Keratinocyte (primary cell): ENCODE measurements around the gene EDA. TPM values are rescaled to one million over a fixed set of nuclear protein-coding genes. Genes with fewer than 3 reads are reported as not detected.

Experiments
- DNase-seq: peaks from one replicate; pipeline ENCODE4 v3.0.0-alpha.2; 2011; ENCODE audit warnings: low read depth, missing footprints, low spot score
- FAIRE-seq: peaks from 2 replicates; lab custom pipeline; 2011; peaks lifted over from hg19 to GRCh38; lab: Jason Lieb, UNC
- H2AFZ ChIP-seq: 2 replicates; pipeline ENCODE4 v1.6.0; 2012; ENCODE audit warnings: low read length, control low read depth, inconsistent platforms; ENCODE audit not compliant: control insufficient read depth
- H3K27ac ChIP-seq: 2 replicates; pipeline ENCODE4 v1.5.1; 2011; ENCODE audit warnings: low read length; ENCODE audit not compliant: control insufficient read depth, insufficient read depth
- H3K27me3 ChIP-seq: 3 replicates; pipeline ENCODE4 v1.6.0; 2011; ENCODE audit warnings: low read length; ENCODE audit not compliant: control insufficient read depth, insufficient read depth; ENCODE audit errors: extremely low read depth
- H3K36me3 ChIP-seq, 2 experiments: 2 replicates in 1 of 2; 3 replicates in 1 of 2; pipeline ENCODE4 v1.5.1; 2011; ENCODE audit warnings: low read length in 2 of 2, mild to moderate bottlenecking in 1 of 2; ENCODE audit not compliant: control insufficient read depth in 2 of 2, insufficient read depth in 2 of 2; ENCODE audit errors: extremely low read depth in 1 of 2
- H3K4me1 ChIP-seq: 3 replicates; pipeline ENCODE4 v1.5.1; 2011; ENCODE audit warnings: low read length; ENCODE audit not compliant: control insufficient read depth, insufficient read depth; ENCODE audit errors: extremely low read depth
- H3K4me2 ChIP-seq: 3 replicates; pipeline ENCODE4 v1.6.0; 2011; ENCODE audit warnings: low read depth, low read length; ENCODE audit not compliant: control insufficient read depth, insufficient read depth; ENCODE audit errors: extremely low read depth
- H3K4me3 ChIP-seq, 3 experiments: fragments of 200-600 bp in 1 of 3; sonication (generic) in 1 of 3; 2 replicates in 2 of 3; 3 replicates in 1 of 3; pipeline ENCODE4 v1.5.1; 2011 to 2016; ENCODE audit warnings: low read length in 3 of 3, mild to moderate bottlenecking in 3 of 3, control low read depth in 2 of 3, inconsistent platforms in 1 of 3, low read depth in 1 of 3, mixed read lengths in 1 of 3, mixed run types in 1 of 3, moderate library complexity in 1 of 3; ENCODE audit not compliant: control insufficient read depth in 2 of 3, insufficient read depth in 2 of 3; ENCODE audit errors: extremely low read depth in 1 of 3
- H3K79me2 ChIP-seq: 2 replicates; pipeline ENCODE4 v1.6.0; 2012; ENCODE audit warnings: low read length; ENCODE audit not compliant: control insufficient read depth, insufficient read depth
- H3K9ac ChIP-seq: 3 replicates; pipeline ENCODE4 v1.6.0; 2011; ENCODE audit warnings: low read length; ENCODE audit not compliant: control insufficient read depth, insufficient read depth; ENCODE audit errors: extremely low read depth
- H3K9me1 ChIP-seq: 3 replicates; pipeline ENCODE4 v1.6.0; 2011; ENCODE audit warnings: low read length; ENCODE audit not compliant: control insufficient read depth, insufficient read depth; ENCODE audit errors: extremely low read depth
- H3K9me3 ChIP-seq: 2 replicates; pipeline ENCODE4 v1.5.1; 2012; ENCODE audit warnings: low read depth, low read length; ENCODE audit not compliant: control insufficient read depth
- H4K20me1 ChIP-seq: 3 replicates; pipeline ENCODE4 v1.6.0; 2011; ENCODE audit warnings: low read length; ENCODE audit not compliant: control insufficient read depth, insufficient read depth; ENCODE audit errors: extremely low read depth
- EZH2 ChIP-seq: IDR thresholded peaks from one replicate; pipeline ENCODE4 v1.6.1; 2012; ENCODE audit warnings: inconsistent platforms, mild to moderate bottlenecking, low read length, moderate library complexity
- dilution Hi-C: fragments of 300-500 bp; cut with MboI; formaldehyde crosslinking; loops from one replicate; pipeline ENCODE4 v1.7.0; 2020; ENCODE audit warnings: low sequenced_read_pairs; ENCODE audit not compliant: extremely low pct_ligation_motif_present
- polyA plus RNA-seq, 5 experiments: library from polyadenylated mRNA; depleted of rRNA in 3 of 5; stranded (reverse) in 3 of 5; stranded (forward) in 1 of 5; unstranded in 1 of 5; fragments of >200 nt; gene quantifications; 1 replicate in 1 of 5; 2 replicates in 3 of 5; 3 replicates in 1 of 5; pipeline versions ENCODE4 v1.2.1 to v1.2.3, GENCODE V29; 2011 to 2012; ENCODE audit warnings: missing spikeins in 2 of 5, low read depth in 1 of 5, low replicate concordance in 1 of 5
- TF ChIP-seq, protein P1 (sequence below), 3 experiments: IDR thresholded peaks in 1 of 3; conservative IDR thresholded peaks in 1 of 3; optimal IDR thresholded peaks in 1 of 3; 2 replicates in 2 of 3; 3 replicates in 1 of 3; pipeline versions ENCODE3 to v1.5.1; 2011; ENCODE audit warnings: low read length in 3 of 3, mild to moderate bottlenecking in 3 of 3, moderate library complexity in 2 of 3, control low read depth in 1 of 3, inconsistent platforms in 1 of 3; ENCODE audit not compliant: insufficient read depth in 2 of 3; ENCODE audit errors: extremely low read depth in 1 of 3

EDA gene
- polyA plus RNA-seq, 1 donor (not counting 4 experiments of a cell fraction or from before 2014, with no cell fraction given) = 0.75 TPM

DNA sequence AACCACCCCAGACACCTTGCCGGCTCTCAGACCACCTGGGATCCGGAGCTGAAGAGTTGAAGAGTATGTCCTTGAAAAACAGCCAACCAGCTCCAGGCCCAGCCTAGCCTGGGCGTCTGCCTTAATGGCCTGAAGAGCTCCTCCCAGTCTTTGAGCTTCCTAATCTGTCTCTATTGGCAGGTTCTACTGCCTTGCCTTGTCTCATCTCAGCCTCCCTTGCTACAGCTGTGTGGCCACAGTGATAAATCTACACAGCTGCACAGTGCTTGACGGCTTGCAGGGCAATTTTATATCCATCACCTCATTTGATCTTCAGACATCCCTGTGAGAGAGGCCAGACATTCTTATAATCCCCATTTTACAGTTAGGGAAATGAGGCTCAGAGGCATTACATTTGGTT lies 413.9 kb downstream of the EDA start:
- H3K4me2 ChIP-seq = no peak overlapping the region
- FAIRE-seq (no peak), DNase-seq (no peak)
- H3K9me1 ChIP-seq = no peaks in the 10 kb centered on the region
- H2AFZ ChIP-seq = no peak overlapping the region
- no peak for TF ChIP-seq EZH2
- TF ChIP-seq, protein P1, sequence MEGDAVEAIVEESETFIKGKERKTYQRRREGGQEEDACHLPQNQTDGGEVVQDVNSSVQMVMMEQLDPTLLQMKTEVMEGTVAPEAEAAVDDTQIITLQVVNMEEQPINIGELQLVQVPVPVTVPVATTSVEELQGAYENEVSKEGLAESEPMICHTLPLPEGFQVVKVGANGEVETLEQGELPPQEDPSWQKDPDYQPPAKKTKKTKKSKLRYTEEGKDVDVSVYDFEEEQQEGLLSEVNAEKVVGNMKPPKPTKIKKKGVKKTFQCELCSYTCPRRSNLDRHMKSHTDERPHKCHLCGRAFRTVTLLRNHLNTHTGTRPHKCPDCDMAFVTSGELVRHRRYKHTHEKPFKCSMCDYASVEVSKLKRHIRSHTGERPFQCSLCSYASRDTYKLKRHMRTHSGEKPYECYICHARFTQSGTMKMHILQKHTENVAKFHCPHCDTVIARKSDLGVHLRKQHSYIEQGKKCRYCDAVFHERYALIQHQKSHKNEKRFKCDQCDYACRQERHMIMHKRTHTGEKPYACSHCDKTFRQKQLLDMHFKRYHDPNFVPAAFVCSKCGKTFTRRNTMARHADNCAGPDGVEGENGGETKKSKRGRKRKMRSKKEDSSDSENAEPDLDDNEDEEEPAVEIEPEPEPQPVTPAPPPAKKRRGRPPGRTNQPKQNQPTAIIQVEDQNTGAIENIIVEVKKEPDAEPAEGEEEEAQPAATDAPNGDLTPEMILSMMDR (optimal IDR thresholded peaks at IDR 0.05 in 1 of 3, IDR thresholded peaks at IDR 0.05 in 1 of 3, conservative IDR thresholded peaks at IDR 0.05 in 1 of 3; ENCODE audit: extremely low read depth in 1 of 3, insufficient read depth in 2 of 3, low read length in 3 of 3) = no peak
- no peaks in the 10 kb centered on the region for H3K36me3 ChIP-seq
- no peaks in the 10 kb centered on the region for H3K9me3 ChIP-seq
- H3K4me1 ChIP-seq = peaks cover 17% of the 10 kb centered on the region
- H3K4me3 ChIP-seq = no peak overlapping the region
- dilution Hi-C loops = no loop called here
- no peaks in the 10 kb centered on the region for H4K20me1 ChIP-seq
- no peaks in the 10 kb centered on the region for H3K27me3 ChIP-seq
- no peaks in the 10 kb centered on the region for H3K79me2 ChIP-seq
- no peak overlapping the region for H3K9ac ChIP-seq
- no peak overlapping the region for H3K27ac ChIP-seq

DNA sequence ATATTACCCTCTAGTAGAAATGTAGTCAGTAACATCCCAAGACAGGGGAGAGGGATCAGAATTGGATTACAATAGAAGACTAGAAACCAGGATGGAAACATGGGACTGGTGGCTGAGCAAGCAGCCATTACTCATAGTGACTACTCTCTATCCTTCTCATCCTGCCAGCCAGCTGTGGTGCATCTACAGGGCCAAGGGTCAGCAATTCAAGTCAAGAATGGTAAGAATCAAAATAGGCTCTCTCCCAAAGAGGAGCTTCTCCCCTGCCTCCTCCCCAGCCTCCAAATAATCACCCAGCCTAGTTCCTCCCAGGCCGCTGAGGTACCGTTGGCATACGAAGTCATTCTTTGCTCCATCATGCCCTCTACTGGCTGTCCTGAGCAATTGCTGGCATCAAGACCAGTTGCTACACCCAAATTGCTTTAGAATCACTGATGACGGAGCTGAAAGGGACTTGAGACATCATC lies 414.4 kb downstream of the EDA start:
- no peak for DNase-seq
- no peak overlapping the region for H2AFZ ChIP-seq
- H3K36me3 ChIP-seq = no peaks in the 10 kb centered on the region
- no peaks in the 10 kb centered on the region for H4K20me1 ChIP-seq
- no peak overlapping the region for H3K4me3 ChIP-seq
- dilution Hi-C loops = no loop called here
- peak; percentile 90 for FAIRE-seq
- no peaks in the 10 kb centered on the region for H3K9me3 ChIP-seq
- H3K4me1 ChIP-seq = peaks cover 15% of the 10 kb centered on the region
- TF ChIP-seq, protein P1 (optimal IDR thresholded peaks at IDR 0.05 in 1 of 3, IDR thresholded peaks at IDR 0.05 in 1 of 3, conservative IDR thresholded peaks at IDR 0.05 in 1 of 3; ENCODE audit: extremely low read depth in 1 of 3, insufficient read depth in 2 of 3, low read length in 3 of 3) = peak; percentile 81 to 95 (median 94)
- TF ChIP-seq EZH2 = no peak
- H3K9ac ChIP-seq = no peak overlapping the region
- H3K9me1 ChIP-seq = no peaks in the 10 kb centered on the region
- no peaks in the 10 kb centered on the region for H3K27me3 ChIP-seq
- H3K4me2 ChIP-seq = no peak overlapping the region
- no peak overlapping the region for H3K27ac ChIP-seq
- H3K79me2 ChIP-seq = no peaks in the 10 kb centered on the region
